Cortex of kidney (tissue), 1 donor: ENCODE measurements around the gene LASP1.

Experiments used
- DNase-seq: peaks from one replicate; lab custom pipeline; 2025; lab: John Stamatoyannopoulos, UW

Gene LASP1

GRCh38 chr17:38886643-38887010 is 16.8 kb downstream of the LASP1 start:
- DNase-seq = no peak

DNA sequence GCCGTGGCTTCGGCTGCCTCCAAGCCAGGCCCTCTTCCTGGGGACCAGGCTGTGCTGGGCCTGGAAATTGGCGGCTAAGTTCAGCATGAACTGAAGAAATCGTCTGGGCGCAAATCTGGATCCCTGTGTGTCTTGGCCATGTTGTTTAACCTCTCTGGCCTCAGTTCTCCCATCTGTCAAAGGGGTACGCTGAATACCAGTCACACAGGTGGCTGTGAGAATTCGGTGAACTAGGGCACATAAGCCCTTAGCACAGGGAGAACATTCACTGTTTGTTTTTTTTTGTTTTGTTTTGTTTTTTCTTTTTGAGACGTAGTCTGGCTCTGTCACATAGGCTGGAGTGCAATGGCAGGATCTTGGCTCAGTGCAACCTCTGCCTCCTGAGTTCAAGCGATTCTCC is 19.0 kb downstream of the LASP1 start:
- no peak for DNase-seq

DNA sequence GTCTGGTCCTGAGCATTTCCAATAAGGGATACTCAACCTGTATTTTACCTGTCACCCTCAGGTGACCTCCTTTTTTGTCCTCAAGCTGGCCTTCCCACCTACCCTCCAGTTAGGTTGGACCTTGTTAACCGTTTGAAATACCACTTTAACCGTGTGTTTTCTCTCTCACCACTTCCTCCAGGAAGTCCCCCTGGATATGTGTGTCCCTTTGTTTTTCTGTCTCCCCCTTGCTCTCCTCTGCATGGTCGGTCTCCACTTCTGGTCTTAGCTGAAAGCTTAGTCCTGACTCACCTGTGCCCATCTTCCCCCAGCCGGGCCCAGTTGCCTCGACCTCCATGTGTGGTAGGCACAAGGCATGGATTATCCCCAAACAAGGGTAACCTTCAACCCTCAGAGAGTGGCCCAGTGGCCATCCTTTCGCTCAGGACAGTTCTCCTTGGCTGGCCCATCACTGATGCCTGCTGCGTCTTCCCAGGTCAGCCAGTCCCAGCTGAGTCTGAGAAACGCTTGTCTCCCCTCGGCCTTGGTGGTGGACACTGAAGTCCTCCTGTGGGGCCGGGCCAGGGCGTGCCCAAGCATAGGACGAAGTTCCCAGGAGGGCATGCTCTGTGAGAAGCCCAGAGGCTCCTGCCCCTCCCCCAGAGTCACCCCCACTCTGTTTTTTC is 20.0 kb downstream of the LASP1 start:
- DNase-seq = no peak

DNA sequence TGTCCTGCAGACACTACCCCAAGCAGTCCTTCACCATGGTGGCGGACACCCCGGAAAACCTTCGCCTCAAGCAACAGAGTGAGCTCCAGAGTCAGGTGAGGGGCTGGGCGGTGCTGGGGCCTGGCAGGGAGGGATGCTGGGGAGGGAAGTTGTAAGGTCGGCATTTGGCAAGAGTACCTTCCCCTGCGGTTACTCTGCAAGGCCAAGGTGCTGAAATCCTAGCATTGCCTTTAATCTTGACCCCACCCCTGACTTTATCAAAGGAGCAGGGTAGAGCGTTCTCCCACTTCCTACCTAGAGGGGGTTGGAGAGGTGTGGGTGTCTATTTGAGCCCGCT is 20.5 kb downstream of the LASP1 start:
- no peak for DNase-seq

DNA sequence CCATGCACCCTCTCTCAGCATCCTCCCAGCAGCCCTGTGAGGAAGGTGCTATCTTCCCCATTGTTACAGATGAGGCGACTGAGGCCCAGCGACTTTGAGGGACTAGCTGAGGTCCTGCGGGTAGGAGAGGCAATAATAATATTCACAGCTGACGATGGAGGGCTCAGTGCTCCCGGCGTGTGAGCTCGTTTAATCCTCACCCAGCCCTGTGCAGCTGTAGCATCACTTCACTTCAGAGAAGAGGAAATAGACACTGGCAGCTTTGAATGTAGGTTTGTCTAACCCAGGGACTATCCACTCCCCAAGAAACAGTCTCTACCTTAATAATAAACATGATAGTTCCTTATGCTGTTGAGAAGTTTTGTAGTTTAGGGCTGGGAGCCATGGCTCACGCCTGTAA is 21.6 kb downstream of the LASP1 start:
- DNase-seq = no peak

- DNase-seq = no peak
Observed at GRCh38 chr17:38892083-38892482, 22.2 kb downstream of the LASP1 start.

DNA sequence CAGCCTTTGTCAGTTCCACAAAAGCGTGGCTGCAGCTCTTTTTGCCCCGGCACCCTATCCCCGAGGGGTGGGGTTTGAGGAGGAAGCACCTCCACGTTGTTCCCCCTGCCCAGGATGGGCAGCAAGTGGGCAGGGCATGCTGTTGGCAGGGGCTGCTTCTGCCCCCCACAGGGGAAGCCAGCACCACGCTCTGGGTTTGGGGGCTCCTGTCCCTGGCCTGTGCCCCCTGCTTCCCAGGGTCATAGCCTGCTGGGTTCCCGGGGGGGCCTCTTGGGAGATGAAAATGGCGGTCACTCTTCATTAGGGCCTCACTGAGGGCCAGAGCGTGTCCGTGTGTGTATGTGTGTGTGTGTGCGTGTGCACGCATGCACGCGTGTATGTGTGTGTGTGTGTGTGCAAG is 22.8 kb downstream of the LASP1 start:
- no peak for DNase-seq

- DNase-seq = no peak
Observed at GRCh38 chr17:38893113-38893512, 23.3 kb downstream of the LASP1 start.

GRCh38 chr17:38893607-38894006 is 23.7 kb downstream of the LASP1 start:
- no peak for DNase-seq

DNA sequence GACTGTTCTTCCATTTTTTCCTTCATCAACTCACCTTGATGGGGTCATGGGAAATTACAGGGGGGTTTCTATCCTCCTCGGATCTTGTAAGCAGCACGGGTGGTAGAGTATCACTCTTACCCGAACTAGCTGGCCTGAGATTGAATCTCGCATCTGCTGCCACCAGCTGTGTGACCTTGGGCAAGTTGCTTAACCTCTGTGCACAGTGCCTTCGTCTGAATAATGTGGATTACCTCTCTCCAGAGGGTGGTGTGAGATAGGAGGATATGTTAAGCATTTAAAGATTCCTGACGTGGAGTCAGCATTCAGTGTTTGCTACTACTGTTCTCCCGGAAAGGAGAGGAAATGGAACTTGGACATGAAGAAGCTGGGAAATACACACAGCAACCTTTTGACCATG is 24.4 kb downstream of the LASP1 start:
- no peak for DNase-seq

DNA sequence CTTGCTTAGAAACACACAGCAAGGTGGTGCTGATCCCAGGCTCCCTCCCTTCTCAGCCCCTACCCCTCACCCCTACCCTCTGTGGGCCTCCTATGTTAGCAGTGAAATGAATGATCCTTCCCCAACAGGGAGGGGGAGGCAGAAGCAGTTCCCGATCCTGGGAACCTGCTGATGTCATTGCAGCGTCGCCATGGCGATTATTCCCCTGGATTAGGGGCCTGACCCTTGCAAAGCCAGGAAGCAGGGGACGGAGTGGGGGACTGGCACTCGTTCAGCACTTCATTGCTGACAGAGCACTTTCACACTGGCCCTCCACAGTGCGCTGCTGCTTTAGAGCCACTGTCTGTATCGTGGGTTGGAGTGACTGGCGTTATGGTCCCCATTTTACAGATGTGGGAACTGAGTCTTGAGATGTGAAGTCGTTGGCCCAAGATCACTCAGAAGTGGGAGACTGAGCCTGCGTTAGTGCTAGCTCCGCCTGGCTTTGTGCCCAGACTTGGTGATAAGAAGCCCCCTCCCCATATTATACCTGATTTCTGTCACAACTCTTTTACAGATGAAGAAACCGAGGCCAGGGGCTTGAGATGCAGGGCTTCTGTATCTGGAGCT is 26.6 kb downstream of the LASP1 start:
- DNase-seq = no peak

DNA sequence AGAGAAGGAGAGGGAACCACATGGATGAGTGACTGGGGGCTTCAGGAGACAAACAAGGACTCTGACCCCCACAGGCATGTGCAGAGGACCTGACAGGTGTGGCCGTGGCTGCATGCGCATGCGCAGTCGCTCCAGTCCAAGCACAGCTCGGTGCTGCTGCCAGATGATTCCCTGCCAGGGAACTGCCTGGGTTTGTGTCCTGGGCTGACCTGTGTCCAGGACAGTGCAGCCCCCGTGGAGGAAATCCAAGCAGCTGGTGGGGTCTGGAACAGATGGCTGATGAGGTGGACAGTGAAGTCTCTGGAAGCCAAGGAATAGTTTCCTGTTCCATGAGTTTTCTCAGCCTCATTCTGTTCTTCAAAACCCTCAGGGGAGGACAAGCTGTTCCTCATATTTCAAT is 27.3 kb downstream of the LASP1 start:
- no peak for DNase-seq

DNA sequence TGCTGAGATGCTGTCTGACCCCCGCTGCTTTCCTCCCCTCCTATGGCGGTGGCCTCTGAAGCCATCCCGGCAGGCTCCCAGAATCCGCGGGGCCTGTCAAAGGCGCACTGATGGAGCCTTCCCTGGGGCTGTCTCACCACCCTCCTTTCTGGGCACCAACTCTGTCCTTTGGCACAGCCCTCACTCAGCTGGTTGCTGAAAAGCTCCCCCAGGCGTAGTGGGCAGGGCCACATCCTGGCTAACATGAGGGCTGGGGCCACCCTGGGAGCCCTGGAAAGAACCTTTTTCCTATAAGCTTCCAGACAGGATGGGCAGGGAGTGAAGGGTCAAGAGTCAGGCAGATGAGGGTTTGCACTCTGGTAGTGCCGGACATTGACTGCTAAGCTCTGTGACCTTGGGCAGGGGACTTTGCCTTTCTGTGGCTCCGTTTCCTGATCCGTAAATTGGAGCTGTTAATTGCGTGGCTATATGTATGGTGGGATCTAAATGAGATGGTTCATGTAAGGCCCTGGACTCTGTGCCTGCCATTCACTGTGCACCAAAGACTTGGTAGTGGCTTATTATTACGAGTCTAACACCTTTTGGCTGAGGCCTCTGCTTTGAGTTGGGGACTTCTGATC is 27.9 kb downstream of the LASP1 start:
- no peak for DNase-seq

GRCh38 chr17:38898291-38898679 is 28.4 kb downstream of the LASP1 start:
- no peak for DNase-seq

DNA sequence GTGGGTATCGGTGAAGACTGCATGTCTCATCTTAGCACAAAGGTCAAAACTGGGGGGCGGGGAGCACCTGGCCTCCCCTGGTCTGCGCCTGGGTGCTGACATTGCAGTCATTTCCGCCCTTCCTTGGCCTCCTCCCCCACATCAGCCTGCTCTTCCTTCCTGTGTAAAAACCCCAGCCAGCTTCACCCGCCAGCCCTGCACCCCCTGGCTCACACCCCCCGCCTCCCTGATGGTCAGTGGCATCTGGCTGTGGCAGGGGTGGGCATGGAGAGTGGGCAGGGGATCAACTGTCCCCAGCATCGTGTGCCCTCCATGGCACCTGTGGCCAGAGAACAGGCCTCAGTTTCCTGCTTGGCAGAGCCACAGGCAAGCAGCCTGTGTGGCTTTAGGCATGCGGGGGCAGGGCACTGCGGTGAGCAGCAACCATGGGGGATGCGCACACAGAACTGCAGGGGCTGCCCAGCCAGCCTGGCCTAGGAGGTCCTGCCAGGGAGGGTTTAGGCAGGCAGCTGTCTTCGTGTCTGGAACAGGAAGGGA is 29.0 kb downstream of the LASP1 start:
- DNase-seq = no peak

DNA sequence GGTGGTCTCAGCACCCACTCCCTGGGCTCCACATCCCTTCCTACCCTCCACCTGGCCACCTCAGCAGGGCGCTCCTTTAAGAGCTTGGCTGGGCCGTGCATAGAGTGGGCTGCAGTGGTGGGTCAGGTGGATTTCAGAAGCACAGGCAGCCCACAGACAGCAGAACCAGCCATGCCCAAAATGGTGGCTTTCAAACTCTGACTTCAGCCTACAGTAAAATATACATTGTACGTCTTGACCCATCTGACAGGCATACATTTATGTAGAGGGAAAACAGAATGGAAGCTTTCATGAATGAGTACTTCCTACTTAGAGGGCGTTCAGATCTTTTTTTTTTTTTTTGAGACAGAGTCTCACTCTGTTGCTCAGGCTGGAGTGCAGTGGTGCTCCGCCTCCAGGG is 29.6 kb downstream of the LASP1 start:
- no peak for DNase-seq

DNA sequence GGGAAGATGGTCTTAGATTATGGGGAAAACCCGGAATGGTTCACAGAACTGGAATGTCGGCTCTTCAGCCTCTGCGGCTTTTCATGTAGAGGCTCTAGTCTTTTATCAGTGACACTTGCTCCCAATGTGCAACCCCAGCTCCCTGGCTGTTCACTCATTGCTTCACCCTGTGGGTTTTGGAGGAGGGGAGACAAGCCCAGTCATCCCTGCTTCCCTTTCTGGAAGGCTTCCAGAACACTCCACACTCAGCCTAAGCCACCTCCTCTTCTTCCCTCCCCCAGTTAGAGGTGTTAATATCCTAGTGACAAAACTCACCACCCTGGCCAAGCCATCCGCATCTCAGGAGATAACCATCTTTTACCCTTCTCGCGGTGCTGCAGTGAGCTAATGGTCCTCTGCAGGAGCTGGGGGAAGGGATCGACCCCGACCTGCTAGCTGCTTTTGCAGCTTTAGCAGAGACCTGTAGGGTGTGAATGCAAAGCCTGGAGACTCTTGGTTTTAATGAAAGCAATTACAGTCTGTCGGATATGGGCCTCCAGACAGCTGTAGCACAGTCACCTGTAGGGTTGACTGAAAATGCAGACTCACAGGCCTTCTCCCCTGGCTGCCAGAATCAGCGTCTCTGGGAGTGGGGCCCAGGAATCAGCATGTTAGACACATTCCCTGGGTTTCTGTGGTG is 31.3 kb downstream of the LASP1 start:
- no peak for DNase-seq

GRCh38 chr17:38903404-38903803 is 33.5 kb downstream of the LASP1 start:
- no peak for DNase-seq

DNA sequence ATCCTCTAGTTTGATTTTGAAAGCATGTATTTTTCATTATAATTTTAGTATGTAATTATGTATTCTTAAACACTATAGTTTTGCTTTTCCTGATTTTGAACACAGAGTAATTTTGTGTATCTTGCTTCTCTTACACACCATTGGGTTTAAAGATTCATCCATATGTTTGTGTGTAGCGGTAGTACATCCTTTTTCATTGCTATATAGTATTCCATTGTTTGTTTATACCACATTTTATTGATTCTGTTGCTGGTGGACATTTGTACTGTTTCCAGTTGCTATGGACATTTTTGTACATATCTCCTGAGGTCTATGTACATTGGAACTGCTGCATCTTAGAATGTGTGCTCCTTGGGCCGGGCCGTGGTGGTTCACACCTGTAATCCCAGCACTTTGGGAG is 35.0 kb downstream of the LASP1 start:
- DNase-seq = no peak

GRCh38 chr17:38905375-38905774 is 35.5 kb downstream of the LASP1 start:
- DNase-seq = no peak

- no peak for DNase-seq
Observed at GRCh38 chr17:38906460-38907228, 36.8 kb downstream of the LASP1 start.

DNA sequence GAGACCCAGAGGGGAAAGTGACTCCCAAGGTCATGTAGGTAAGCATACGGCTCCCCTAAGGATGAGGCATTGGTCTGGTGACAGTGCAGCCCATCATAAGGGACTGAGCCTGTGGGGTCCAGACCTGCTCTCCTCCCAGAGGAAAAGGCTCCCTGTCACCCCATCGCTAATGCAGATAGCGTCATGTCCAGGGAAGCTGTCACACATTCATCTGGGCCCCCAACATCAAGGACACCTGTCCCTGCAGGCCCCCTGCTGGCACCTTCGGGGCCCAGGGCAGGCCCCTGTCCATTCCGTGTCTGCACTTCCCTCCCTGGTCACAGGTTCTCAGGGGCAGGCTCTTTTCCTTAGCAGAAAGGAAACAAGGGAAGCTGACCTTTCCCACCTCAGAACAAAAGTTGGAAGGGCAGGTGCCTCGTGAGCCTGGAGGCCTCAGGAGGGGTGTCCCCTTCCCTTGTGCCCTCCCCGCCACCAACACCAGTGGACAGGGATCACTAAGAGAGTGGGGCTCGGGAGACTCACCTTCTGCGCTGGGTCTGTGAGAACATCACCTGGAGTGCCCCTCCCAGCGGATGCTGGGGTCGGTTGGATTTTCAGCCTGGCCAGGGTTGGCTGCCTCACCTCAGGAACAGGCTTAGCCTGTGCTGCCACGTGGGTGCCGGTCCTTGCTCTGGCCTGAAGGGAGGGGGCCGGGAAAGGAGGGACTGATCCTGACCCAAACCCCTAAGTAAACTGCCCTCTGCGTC is 38.2 kb downstream of the LASP1 start:
- DNase-seq = no peak
